Smooth muscle cell (in vitro differentiated cells): ENCODE measurements around the gene ACKR3. TPM values are rescaled to one million over a fixed set of nuclear protein-coding genes. Genes with fewer than 3 reads are reported as not detected.

ENCODE experiments used
- DNase-seq: peaks from one replicate; lab custom pipeline; 2025; ENCODE audit not compliant: unreplicated experiment; lab: John Stamatoyannopoulos, UW
- H2AFZ ChIP-seq: fragments of 200-600 bp; sonication (generic); 2 replicates; pipeline ENCODE4 v1.6.0; 2016; ENCODE audit warnings: antibody characterized with exemption, low read depth, mild to moderate bottlenecking
- H3F3A ChIP-seq: fragments of 200-600 bp; sonication (generic); 2 replicates; pipeline ENCODE4 v1.6.0; 2017; ENCODE audit warnings: antibody characterized with exemption, low read depth
- H3K27ac ChIP-seq: fragments of 200-600 bp; sonication (generic); 2 replicates; pipeline ENCODE4 v1.5.1; 2016; ENCODE audit warnings: low read depth, mild to moderate bottlenecking
- H3K27me3 ChIP-seq: fragments of 200-600 bp; sonication (generic); 2 replicates; pipeline ENCODE4 v1.6.1; 2016; ENCODE audit warnings: low read depth, mild to moderate bottlenecking
- H3K36me3 ChIP-seq: fragments of 200-600 bp; sonication (generic); 2 replicates; pipeline ENCODE4 v1.5.1; 2016; ENCODE audit warnings: low read depth
- H3K4me1 ChIP-seq: fragments of 200-600 bp; sonication (generic); 2 replicates; pipeline ENCODE4 v1.5.1; 2016; ENCODE audit warnings: low read depth
- H3K4me2 ChIP-seq: fragments of 200-600 bp; sonication (generic); 2 replicates; pipeline ENCODE4 v1.6.0; 2016; ENCODE audit warnings: mild to moderate bottlenecking
- H3K4me3 ChIP-seq: fragments of 200-600 bp; sonication (generic); 2 replicates; pipeline ENCODE4 v1.5.1; 2016; ENCODE audit warnings: mild to moderate bottlenecking
- H3K79me2 ChIP-seq: fragments of 200-600 bp; sonication (generic); 2 replicates; pipeline ENCODE4 v1.6.0; 2016; ENCODE audit warnings: low read depth, mild to moderate bottlenecking
- H3K9ac ChIP-seq: fragments of 200-600 bp; sonication (generic); 2 replicates; pipeline ENCODE4 v1.6.0; 2016; ENCODE audit warnings: low read depth
- H3K9me3 ChIP-seq: fragments of 200-600 bp; sonication (generic); replicated peaks from 2 replicates; pipeline ENCODE4 v1.5.1; 2016; ENCODE audit warnings: low read depth
- H4K20me1 ChIP-seq: fragments of 200-600 bp; sonication (generic); 2 replicates; pipeline ENCODE4 v1.6.0; 2016; ENCODE audit warnings: low read depth
- WGBS: methylation state at CpG from one replicate; pipeline ENCODE4 v1.1.7; 2016; ENCODE audit warnings: low lambda C conversion rate; 5-methylcytosine and 5-hydroxymethylcytosine counted together
- polyA plus RNA-seq: library from polyadenylated mRNA; unstranded; fragments of >200 nt; fragmentation: Nextera tagmentation; extraction: Ambion mirVana; gene quantifications from 2 replicates; pipeline ENCODE4 v1.2.1, GENCODE V29; 2016
- total RNA-seq: library from RNA; depleted of rRNA; stranded (reverse); fragments of >200 nt; gene quantifications from 2 replicates; pipeline ENCODE4 v1.2.3, GENCODE V29; 2014
- TF ChIP-seq, protein P1 (sequence below): fragments of 200-600 bp; sonication (generic); IDR thresholded peaks from 2 replicates; pipeline ENCODE4 v1.5.1; 2017; ENCODE audit warnings: borderline replicate concordance, mild to moderate bottlenecking, antibody characterized with exemption; ENCODE audit not compliant: insufficient read depth, poor library complexity, severe bottlenecking

The ACKR3 gene
- total and polyA plus RNA-seq, 2 experiments from 2014 or later, result 44.6 to 72.5 TPM

GRCh38 chr2:236626391-236627150, 56.9 kb downstream of the ACKR3 start:
- Histone ChIP-seq H3K4me3 (no peak overlapping the region), H3K4me2 (no peak overlapping the region), H3K27me3 (no peaks in the 10 kb centered on the region), H2AFZ (no peak overlapping the region), H3K9ac (no peak overlapping the region), H3F3A (peaks cover 7% of the 10 kb centered on the region), H3K36me3 (no peaks in the 10 kb centered on the region), H3K27ac (no peak overlapping the region), H4K20me1 (no peaks in the 10 kb centered on the region), H3K79me2 (no peaks in the 10 kb centered on the region), H3K4me1 (peaks cover 4% of the 10 kb centered on the region), H3K9me3 (no peaks in the 10 kb centered on the region)
- TF ChIP-seq, protein P1, sequence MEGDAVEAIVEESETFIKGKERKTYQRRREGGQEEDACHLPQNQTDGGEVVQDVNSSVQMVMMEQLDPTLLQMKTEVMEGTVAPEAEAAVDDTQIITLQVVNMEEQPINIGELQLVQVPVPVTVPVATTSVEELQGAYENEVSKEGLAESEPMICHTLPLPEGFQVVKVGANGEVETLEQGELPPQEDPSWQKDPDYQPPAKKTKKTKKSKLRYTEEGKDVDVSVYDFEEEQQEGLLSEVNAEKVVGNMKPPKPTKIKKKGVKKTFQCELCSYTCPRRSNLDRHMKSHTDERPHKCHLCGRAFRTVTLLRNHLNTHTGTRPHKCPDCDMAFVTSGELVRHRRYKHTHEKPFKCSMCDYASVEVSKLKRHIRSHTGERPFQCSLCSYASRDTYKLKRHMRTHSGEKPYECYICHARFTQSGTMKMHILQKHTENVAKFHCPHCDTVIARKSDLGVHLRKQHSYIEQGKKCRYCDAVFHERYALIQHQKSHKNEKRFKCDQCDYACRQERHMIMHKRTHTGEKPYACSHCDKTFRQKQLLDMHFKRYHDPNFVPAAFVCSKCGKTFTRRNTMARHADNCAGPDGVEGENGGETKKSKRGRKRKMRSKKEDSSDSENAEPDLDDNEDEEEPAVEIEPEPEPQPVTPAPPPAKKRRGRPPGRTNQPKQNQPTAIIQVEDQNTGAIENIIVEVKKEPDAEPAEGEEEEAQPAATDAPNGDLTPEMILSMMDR, result no peak
- 91% methylated on average over 19 of the region's 20 CpGs for WGBS
- no peak for DNase-seq

DNA sequence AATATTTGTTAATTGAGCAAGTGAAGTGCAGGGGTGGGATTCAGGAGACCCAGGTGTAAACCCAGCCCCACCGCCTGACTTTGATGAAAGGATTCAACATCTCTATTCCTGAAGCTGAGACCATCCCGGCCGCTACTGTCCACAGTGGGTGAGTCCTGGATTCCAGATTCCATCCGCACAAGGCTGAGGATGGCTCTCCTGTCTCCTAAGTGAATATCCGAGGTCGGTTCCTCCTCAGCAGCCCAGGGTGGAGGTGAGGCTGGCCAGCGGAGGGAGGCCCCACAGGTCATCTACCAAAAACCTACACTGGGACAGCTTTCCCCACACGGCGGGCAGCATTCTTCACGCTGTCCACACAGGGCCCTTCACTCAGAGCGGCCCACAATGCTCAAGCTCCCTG, 57.6 kb downstream of the ACKR3 start:
- H3K27ac ChIP-seq, result no peak overlapping the region
- 94% methylated on average over 11 of the region's 11 CpGs for WGBS
- no peaks in the 10 kb centered on the region for H3K36me3 ChIP-seq
- TF ChIP-seq, protein P1, result no peak
- H3K4me1 ChIP-seq, result peaks cover 4% of the 10 kb centered on the region
- no peak overlapping the region for H3K9ac ChIP-seq
- H3K4me3 ChIP-seq, result no peak overlapping the region
- peaks cover 7% of the 10 kb centered on the region for H3F3A ChIP-seq
- no peaks in the 10 kb centered on the region for H4K20me1 ChIP-seq
- H2AFZ ChIP-seq, result no peak overlapping the region
- DNase-seq, result no peak
- no peak overlapping the region for H3K4me2 ChIP-seq
- H3K9me3 ChIP-seq, result no peaks in the 10 kb centered on the region
- no peaks in the 10 kb centered on the region for H3K79me2 ChIP-seq
- H3K27me3 ChIP-seq, result no peaks in the 10 kb centered on the region

DNA sequence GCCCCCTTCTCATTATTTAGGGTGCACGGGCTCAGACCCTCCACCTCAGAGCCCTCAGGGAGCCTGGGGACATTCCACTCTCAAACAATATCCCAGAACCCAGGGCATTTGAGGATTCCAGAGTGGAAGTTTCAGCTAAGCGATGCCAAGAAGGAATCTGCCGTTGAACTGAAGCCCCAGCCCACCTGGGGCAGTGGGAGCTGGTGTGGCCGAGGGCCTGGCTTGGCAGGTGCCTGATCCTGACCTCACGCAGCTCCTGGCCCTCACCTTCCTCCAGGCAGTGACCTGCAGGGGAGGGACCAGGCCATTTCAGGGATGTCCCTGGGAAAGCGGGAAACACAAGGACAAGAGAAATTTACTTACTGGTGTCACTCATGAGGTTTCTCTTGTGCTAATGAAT, 58.2 kb downstream of the ACKR3 start:
- peaks cover 4% of the 10 kb centered on the region for H3K4me1 ChIP-seq
- H3K9ac ChIP-seq, result no peak overlapping the region
- no peak overlapping the region for H3K4me3 ChIP-seq
- no peaks in the 10 kb centered on the region for H3K36me3 ChIP-seq
- H3K27me3 ChIP-seq, result no peaks in the 10 kb centered on the region
- no peak overlapping the region for H3K27ac ChIP-seq
- no peaks in the 10 kb centered on the region for H3K79me2 ChIP-seq
- H2AFZ ChIP-seq, result no peak overlapping the region
- WGBS, result over 99% methylated on average over 6 of the region's 6 CpGs
- H3F3A ChIP-seq, result peaks cover 7% of the 10 kb centered on the region
- no peak for DNase-seq
- no peaks in the 10 kb centered on the region for H4K20me1 ChIP-seq
- no peak overlapping the region for H3K4me2 ChIP-seq
- TF ChIP-seq, protein P1, result no peak
- no peaks in the 10 kb centered on the region for H3K9me3 ChIP-seq

GRCh38 chr2:236628256-236628901, 58.8 kb downstream of the ACKR3 start:
- no peaks in the 10 kb centered on the region for H3K9me3 ChIP-seq
- H3K36me3 ChIP-seq, result no peaks in the 10 kb centered on the region
- H3K4me3 ChIP-seq, result no peak overlapping the region
- no peak overlapping the region for H3K4me2 ChIP-seq
- no peak overlapping the region for H3K27ac ChIP-seq
- no peak overlapping the region for H3K9ac ChIP-seq
- peaks cover 4% of the 10 kb centered on the region for H3K4me1 ChIP-seq
- WGBS, result 96% methylated on average over 15 of the region's 15 CpGs
- H2AFZ ChIP-seq, result no peak overlapping the region
- no peaks in the 10 kb centered on the region for H3K79me2 ChIP-seq
- peaks cover 7% of the 10 kb centered on the region for H3F3A ChIP-seq
- no peaks in the 10 kb centered on the region for H3K27me3 ChIP-seq
- DNase-seq, result no peak
- TF ChIP-seq, protein P1, result no peak
- H4K20me1 ChIP-seq, result no peaks in the 10 kb centered on the region
